ENCODE measurements around the gene SNX25.

DNA sequence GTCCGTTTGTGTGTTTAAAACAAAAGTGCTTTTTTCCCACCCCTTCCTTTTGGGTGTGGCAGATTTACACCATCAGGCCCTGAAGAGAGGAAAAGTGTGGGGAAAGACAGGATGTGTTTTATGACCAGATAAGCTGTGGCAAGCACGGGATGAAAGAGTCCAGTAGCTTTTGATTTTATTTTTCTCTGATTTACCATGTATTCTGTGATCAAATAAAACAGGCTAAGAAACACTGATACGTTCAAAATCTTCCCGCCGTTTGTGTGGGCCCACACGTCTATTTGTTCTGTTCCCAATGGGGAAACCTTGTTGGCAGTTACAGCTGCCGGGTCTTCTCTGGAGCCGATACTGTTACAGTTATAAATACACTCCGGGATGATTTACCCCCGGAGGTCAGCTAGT lies 175.5 kb downstream of the SNX25 start:
- TF ChIP-seq, protein P1, sequence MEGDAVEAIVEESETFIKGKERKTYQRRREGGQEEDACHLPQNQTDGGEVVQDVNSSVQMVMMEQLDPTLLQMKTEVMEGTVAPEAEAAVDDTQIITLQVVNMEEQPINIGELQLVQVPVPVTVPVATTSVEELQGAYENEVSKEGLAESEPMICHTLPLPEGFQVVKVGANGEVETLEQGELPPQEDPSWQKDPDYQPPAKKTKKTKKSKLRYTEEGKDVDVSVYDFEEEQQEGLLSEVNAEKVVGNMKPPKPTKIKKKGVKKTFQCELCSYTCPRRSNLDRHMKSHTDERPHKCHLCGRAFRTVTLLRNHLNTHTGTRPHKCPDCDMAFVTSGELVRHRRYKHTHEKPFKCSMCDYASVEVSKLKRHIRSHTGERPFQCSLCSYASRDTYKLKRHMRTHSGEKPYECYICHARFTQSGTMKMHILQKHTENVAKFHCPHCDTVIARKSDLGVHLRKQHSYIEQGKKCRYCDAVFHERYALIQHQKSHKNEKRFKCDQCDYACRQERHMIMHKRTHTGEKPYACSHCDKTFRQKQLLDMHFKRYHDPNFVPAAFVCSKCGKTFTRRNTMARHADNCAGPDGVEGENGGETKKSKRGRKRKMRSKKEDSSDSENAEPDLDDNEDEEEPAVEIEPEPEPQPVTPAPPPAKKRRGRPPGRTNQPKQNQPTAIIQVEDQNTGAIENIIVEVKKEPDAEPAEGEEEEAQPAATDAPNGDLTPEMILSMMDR (IDR thresholded peaks at IDR 0.05; ENCODE audit: low read length): no peak
- TF ChIP-seq EZH2 (IDR thresholded peaks at IDR 0.05; ENCODE audit: borderline replicate concordance, low read length): no peak
